Esophagus muscularis mucosa (tissue), 4 donors: ENCODE measurements around the gene FOS.

Experiments used
- EP300 ChIP-seq: sonication (generic); formaldehyde crosslinking; IDR thresholded peaks from one replicate; pipeline ENCODE4 v1.6.1; 2017; ENCODE audit warnings: antibody characterized with exemption
- POLR2A ChIP-seq: fragments of 450-650 bp; IDR thresholded peaks from one replicate; pipeline ENCODE4 v1.6.1; 2017; ENCODE audit warnings: antibody characterized with exemption, moderate library complexity, mild to moderate bottlenecking, low read depth
- POLR2AphosphoS5 ChIP-seq, 2 donors: sonication (generic); formaldehyde crosslinking; IDR thresholded peaks; one replicate each; pipeline ENCODE4 v1.6.1; 2017; ENCODE audit warnings: antibody characterized with exemption in 2 of 2
- TF ChIP-seq, protein P1 (sequence below), 3 experiments: fragments of 200-600 bp in 2 of 3; fragments of 450-650 bp in 1 of 3; sonication (generic) in 2 of 3; IDR thresholded peaks; one replicate each; pipeline ENCODE4 v1.5.1; 2017 to 2019; ENCODE audit warnings: antibody characterized with exemption in 3 of 3, mild to moderate bottlenecking in 2 of 3, moderate library complexity in 1 of 3

DNA sequence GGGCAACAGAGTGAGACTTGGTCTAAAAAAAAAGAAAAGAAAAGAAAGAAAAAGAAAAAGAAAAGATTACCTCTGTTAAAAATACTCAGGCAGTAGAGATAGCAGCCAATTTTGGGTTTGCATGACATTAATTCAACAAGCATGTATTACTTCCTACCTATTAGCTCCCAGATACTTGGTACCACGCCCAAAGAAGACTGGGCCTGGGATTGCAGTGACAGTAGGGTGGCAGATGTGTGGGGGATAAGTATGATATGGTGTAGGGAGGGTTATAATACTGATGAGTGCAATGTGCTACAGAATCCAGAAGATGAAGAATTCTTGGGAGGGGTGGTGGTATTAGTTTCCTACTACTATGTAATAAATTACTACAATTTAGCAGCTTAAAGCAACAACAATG, 46.4 kb upstream of the FOS start:
- TF ChIP-seq POLR2A = no peak
- TF ChIP-seq, protein P1, sequence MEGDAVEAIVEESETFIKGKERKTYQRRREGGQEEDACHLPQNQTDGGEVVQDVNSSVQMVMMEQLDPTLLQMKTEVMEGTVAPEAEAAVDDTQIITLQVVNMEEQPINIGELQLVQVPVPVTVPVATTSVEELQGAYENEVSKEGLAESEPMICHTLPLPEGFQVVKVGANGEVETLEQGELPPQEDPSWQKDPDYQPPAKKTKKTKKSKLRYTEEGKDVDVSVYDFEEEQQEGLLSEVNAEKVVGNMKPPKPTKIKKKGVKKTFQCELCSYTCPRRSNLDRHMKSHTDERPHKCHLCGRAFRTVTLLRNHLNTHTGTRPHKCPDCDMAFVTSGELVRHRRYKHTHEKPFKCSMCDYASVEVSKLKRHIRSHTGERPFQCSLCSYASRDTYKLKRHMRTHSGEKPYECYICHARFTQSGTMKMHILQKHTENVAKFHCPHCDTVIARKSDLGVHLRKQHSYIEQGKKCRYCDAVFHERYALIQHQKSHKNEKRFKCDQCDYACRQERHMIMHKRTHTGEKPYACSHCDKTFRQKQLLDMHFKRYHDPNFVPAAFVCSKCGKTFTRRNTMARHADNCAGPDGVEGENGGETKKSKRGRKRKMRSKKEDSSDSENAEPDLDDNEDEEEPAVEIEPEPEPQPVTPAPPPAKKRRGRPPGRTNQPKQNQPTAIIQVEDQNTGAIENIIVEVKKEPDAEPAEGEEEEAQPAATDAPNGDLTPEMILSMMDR (IDR thresholded peaks at IDR 0.05) = no peak
- TF ChIP-seq EP300 = no peak
- no peak for TF ChIP-seq POLR2AphosphoS5 (IDR thresholded peaks at IDR 0.05)
